IPS DF 6.9 (cell line): Measurements from ENCODE around the gene TRIM32.
"Not testable (repeated sequence)": the region's sequence is repeated elsewhere in the genome, so short reads cannot be mapped to it uniquely, and the experiment has no call there.

Experiments
- DNase-seq: peaks from one replicate; pipeline ENCODE4 v3.0.0-alpha.2; 2013; ENCODE audit warnings: low read depth, low spot score
- H3K27ac ChIP-seq: one replicate; pipeline ENCODE4 v1.5.1; 2013; ENCODE audit warnings: low read length, control low read depth
- H3K27me3 ChIP-seq: 2 replicates; pipeline ENCODE4 v1.6.1; 2013; ENCODE audit warnings: mild to moderate bottlenecking, low read length; ENCODE audit not compliant: control insufficient read depth, insufficient read depth
- H3K36me3 ChIP-seq: 2 replicates; pipeline ENCODE4 v1.6.1; 2013; ENCODE audit warnings: low read length; ENCODE audit not compliant: control insufficient read depth, insufficient read depth
- H3K4me1 ChIP-seq: 2 replicates; pipeline ENCODE4 v1.6.1; 2013; ENCODE audit warnings: low read length; ENCODE audit not compliant: control insufficient read depth, insufficient read depth
- H3K4me3 ChIP-seq: 2 replicates; pipeline ENCODE4 v1.5.1; 2013; ENCODE audit warnings: mild to moderate bottlenecking, low read length
- H3K9me3 ChIP-seq: 2 replicates; pipeline ENCODE4 v1.6.1; 2013; ENCODE audit warnings: low read length, inconsistent platforms; ENCODE audit not compliant: control insufficient read depth, insufficient read depth
- WGBS: extraction: QIAGEN DNeasy Blood & Tissue Kit; methylation state at CpG from one replicate; pipeline ENCODE4 v1.1.7; 2013; ENCODE audit warnings: mixed read lengths, missing lambda C conversion rate; ENCODE audit not compliant: insufficient read length, insufficient coverage; 5-methylcytosine and 5-hydroxymethylcytosine counted together

The TRIM32 gene

GRCh38 chr9:116674210-116674980, 12.7 kb upstream of the TRIM32 start:
- DNase-seq = no peak
- WGBS = no CpG with 5 or more reads among the region's 5 CpGs

GRCh38 chr9:116683535-116683934, 3.6 kb upstream of the TRIM32 start:
- peaks cover 1% of the 10 kb centered on the region; the same call in 1 of the 2 replicates for H3K4me1 ChIP-seq
- no peaks in the 10 kb centered on the region for H3K9me3 ChIP-seq
- H3K36me3 ChIP-seq = no peaks in the 10 kb centered on the region
- H3K4me3 ChIP-seq = no peak overlapping the region
- no peak overlapping the region for H3K27ac ChIP-seq
- no peak for DNase-seq
- H3K27me3 ChIP-seq = no peaks in the 10 kb centered on the region

More at GRCh38 chr9:116674210-116674980, 12.7 kb upstream of the TRIM32 start:
- Histone ChIP-seq H3K9me3 (no peaks in the 10 kb centered on the region; the same call in 1 of the 2 replicates), H3K36me3 (no peaks in the 10 kb centered on the region; the same call in 1 of the 2 replicates), H3K27ac (no peak overlapping the region), H3K4me1 (no peaks in the 10 kb centered on the region), H3K27me3 (no peaks in the 10 kb centered on the region), H3K4me3 (no peak overlapping the region)

GRCh38 chr9:116685166-116685565, 1.9 kb upstream of the TRIM32 start:
- H3K36me3 ChIP-seq = no peaks in the 10 kb centered on the region
- no CpG with 5 or more reads among the region's 4 CpGs for WGBS
- H3K27ac ChIP-seq = no peak overlapping the region
- H3K4me1 ChIP-seq = peaks cover 1% of the 10 kb centered on the region; the same call in 1 of the 2 replicates
- DNase-seq = no peak
- H3K4me3 ChIP-seq = no peak overlapping the region
- no peaks in the 10 kb centered on the region for H3K27me3 ChIP-seq
- no peaks in the 10 kb centered on the region for H3K9me3 ChIP-seq

GRCh38 chr9:116686135-116686534, 970 bp upstream of the TRIM32 start:
- H3K27ac ChIP-seq = no peak overlapping the region
- peaks cover 1% of the 10 kb centered on the region; the same call in 1 of the 2 replicates for H3K4me1 ChIP-seq
- no peak for DNase-seq
- no peaks in the 10 kb centered on the region for H3K27me3 ChIP-seq
- H3K36me3 ChIP-seq = no peaks in the 10 kb centered on the region
- no peak overlapping the region for H3K4me3 ChIP-seq
- H3K9me3 ChIP-seq = no peaks in the 10 kb centered on the region

- Histone ChIP-seq H3K9me3 (no peaks in the 10 kb centered on the region), H3K4me1 (peaks cover 1% of the 10 kb centered on the region; the same call in 1 of the 2 replicates), H3K27me3 (no peaks in the 10 kb centered on the region), H3K27ac (no peak overlapping the region), H3K4me3 (peak overlapping the region; percentile 76; the same call in 1 of the 2 replicates), H3K36me3 (no peaks in the 10 kb centered on the region; the same call in 1 of the 2 replicates)
- WGBS = no CpG with 5 or more reads among the region's 7 CpGs
- no peak for DNase-seq
Measured at GRCh38 chr9:116686693-116687073, 422 bp upstream of the TRIM32 start.

GRCh38 chr9:116687754-116688135, 640 bp downstream of the TRIM32 start:
- Histone ChIP-seq H3K4me1 (peaks cover 1% of the 10 kb centered on the region; the same call in 1 of the 2 replicates), H3K9me3 (no peaks in the 10 kb centered on the region), H3K27ac (no peak overlapping the region), H3K27me3 (no peaks in the 10 kb centered on the region), H3K36me3 (no peaks in the 10 kb centered on the region; the same call in 1 of the 2 replicates), H3K4me3 (peak overlapping the region; percentile 76)
- no peak for DNase-seq
- no CpG with 5 or more reads among the region's 7 CpGs for WGBS

- H3K27me3 ChIP-seq = no peaks in the 10 kb centered on the region
- H3K4me3 ChIP-seq = no peak overlapping the region
- DNase-seq = no peak
- no peaks in the 10 kb centered on the region for H3K9me3 ChIP-seq
- peaks cover 1% of the 10 kb centered on the region; the same call in 1 of the 2 replicates for H3K4me1 ChIP-seq
- H3K27ac ChIP-seq = no peak overlapping the region
- no peaks in the 10 kb centered on the region; the same call in 1 of the 2 replicates for H3K36me3 ChIP-seq
- no CpG with 5 or more reads among the region's 3 CpGs for WGBS
Measured at GRCh38 chr9:116688806-116689485, 1.8 kb downstream of the TRIM32 start.

- Histone ChIP-seq H3K27ac (no peak overlapping the region), H3K9me3 (no peaks in the 10 kb centered on the region), H3K4me3 (no peak overlapping the region), H3K4me1 (peaks cover 1% of the 10 kb centered on the region; the same call in 1 of the 2 replicates), H3K27me3 (no peaks in the 10 kb centered on the region), H3K36me3 (no peaks in the 10 kb centered on the region; the same call in 1 of the 2 replicates)
- no peak for DNase-seq
- no CpG with 5 or more reads among the region's 3 CpGs for WGBS
Measured at GRCh38 chr9:116689486-116690032, 2.5 kb downstream of the TRIM32 start.

- H3K27ac ChIP-seq, H3K36me3 ChIP-seq, H3K27me3 ChIP-seq, H3K9me3 ChIP-seq, H3K4me1 ChIP-seq, DNase-seq, H3K4me3 ChIP-seq: not testable (repeated sequence)
Measured at GRCh38 chr9:116690805-116691204, 3.7 kb downstream of the TRIM32 start.

- WGBS = no CpG with 5 or more reads among the region's 3 CpGs
- no peak overlapping the region for H3K27ac ChIP-seq
- H3K9me3 ChIP-seq = no peaks in the 10 kb centered on the region
- no peak for DNase-seq
- H3K36me3 ChIP-seq = no peaks in the 10 kb centered on the region; the same call in 1 of the 2 replicates
- H3K4me3 ChIP-seq = no peak overlapping the region
- H3K27me3 ChIP-seq = no peaks in the 10 kb centered on the region
- no peaks in the 10 kb centered on the region; the same call in 1 of the 2 replicates for H3K4me1 ChIP-seq
Measured at GRCh38 chr9:116691607-116692006, 4.5 kb downstream of the TRIM32 start.
